ENCODE results near the gene ATP9A.
"Not testable (repeated sequence)": the region's sequence is repeated elsewhere in the genome, so short reads cannot be mapped to it uniquely, and the experiment has no call there.

ATP9A gene

DNA sequence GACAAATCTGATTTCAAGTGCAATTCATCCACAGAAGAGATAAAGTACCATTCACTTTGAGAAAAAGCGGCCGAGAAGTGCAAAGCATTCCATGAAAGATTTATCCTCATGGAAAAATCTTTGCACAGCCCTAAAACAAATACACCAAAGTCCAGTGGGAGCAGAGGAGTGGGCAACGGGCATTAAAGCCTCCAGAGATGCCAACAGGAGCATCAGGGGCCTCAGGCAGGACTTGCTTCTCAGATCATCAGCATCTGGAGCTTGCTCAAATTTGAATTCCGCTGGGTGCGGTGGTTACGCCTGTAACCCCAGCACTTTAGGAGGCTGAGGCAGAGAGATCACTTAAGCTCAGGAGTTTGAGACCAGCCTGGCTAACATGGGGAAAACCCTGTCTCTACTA, 115.0 kb downstream of the ATP9A start:
- DNase-seq: no peak

GRCh38 chr20:51651921-51652549, 116.2 kb downstream of the ATP9A start:
- DNase-seq: no peak

DNA sequence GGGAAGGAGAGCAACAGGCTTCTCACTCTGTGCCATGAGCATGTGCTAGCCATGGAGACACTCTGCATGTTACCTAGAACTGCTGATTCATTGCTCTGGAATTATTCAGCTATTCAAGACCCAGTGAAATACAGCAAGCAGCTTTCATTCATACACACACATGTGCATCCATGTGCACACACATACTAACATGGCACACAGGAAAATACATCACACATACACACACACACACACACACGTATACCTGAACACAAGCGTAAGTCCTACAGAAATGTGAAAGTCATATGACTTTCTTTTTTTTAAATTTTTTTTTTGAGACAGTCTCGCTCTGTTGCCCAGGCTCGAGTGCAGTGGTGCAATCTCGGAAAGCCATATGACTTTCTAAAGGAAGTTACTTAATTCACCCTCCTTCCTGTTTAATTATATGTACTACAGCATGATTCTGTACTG, 117.5 kb downstream of the ATP9A start:
- peak; percentile 76 for DNase-seq

DNA sequence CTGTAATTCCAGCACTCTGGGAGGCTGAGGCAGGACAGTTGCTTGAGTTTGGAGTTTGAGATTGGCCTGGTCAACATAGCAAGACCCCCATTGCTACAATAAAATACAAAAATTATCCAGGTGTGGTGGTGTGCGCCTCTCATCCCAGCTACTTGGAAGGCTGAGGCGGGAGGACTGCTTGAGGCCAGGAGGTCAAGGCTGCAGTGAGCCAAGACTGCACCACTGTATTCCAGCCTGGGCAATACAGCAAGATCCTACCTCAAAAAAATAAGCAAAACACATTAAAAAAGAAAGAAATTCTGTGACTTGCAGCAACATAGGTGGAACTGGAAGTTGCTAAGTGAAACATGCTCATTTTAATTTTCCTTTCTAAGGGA, 119.6 kb downstream of the ATP9A start:
- DNase-seq: no peak

GRCh38 chr20:51647674-51648570, 120.3 kb downstream of the ATP9A start:
- DNase-seq: no peak

DNA sequence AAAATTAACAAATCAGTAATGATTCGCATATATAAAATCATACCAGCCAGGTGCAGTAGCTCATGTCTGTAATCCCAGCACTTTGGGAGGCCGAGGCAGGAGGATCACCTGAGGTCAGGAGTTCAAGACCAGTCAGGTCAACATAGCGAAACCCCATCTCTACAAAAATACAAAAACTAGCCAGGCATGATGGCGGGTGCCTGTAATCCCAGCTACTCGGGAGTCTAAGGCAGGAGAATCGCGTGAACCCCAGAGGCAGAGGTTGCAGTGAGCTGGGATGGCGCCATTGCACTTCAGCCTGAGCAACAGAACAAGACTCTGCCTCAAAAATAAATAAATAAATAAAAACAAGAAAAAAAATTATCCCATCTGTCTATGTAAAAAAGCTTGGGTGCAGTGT, 124.4 kb downstream of the ATP9A start:
- not testable (repeated sequence) for DNase-seq

- DNase-seq: no peak
These were observed 124.8 kb downstream of the ATP9A start for GRCh38 chr20:51643390-51643789.

GRCh38 chr20:51641866-51642265, 126.3 kb downstream of the ATP9A start:
- DNase-seq: no peak

DNA sequence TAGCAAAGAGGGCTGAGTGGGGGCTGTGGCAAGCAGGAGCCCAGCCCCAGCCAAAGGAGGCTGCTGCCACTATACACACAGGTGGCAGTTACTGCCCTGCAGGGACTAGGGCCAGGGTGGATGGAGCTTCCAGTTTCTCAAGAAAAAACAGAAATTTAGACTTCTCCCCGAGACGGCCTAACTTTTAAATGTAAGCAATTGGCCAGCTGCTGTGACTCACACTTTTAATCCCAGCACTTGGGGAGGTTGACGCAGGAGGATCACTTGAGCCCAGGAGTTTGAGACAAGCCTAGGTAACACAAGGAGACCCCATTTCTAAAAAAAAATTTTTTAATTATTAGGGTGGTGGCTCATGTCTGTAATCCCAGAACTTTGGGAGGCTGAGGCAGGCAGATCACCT, 127.4 kb downstream of the ATP9A start:
- no peak for DNase-seq

GRCh38 chr20:51639206-51639832, 128.9 kb downstream of the ATP9A start:
- DNase-seq: peak; percentile 18

GRCh38 chr20:51637241-51637640, 130.9 kb downstream of the ATP9A start:
- no peak for DNase-seq

GRCh38 chr20:51636123-51636522, 132.1 kb downstream of the ATP9A start:
- peak; percentile 80 for DNase-seq

- DNase-seq: no peak
These were observed 132.5 kb downstream of the ATP9A start for GRCh38 chr20:51635680-51636079.

DNA sequence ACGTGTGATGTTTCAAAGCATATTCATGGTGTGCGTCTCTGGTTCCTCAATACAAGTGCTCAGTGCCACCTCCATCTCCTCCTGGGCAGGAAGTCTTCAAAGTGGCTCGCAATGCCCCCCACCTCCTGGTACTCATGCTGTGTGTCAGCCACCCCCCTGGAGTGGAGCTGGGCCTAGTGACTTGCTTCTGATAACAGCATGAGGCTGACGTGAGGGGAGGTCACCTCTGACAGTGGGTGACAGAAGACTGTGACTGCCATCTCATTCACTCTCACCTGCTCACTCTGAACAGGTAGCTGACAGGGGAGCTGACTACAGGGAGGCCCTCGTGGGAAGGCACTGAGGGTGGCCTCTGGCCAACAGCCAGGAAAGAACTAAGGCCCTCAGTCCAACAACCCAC, 133.3 kb downstream of the ATP9A start:
- DNase-seq: no peak

- DNase-seq: no peak
These were observed 133.9 kb downstream of the ATP9A start for GRCh38 chr20:51634257-51634656.

DNA sequence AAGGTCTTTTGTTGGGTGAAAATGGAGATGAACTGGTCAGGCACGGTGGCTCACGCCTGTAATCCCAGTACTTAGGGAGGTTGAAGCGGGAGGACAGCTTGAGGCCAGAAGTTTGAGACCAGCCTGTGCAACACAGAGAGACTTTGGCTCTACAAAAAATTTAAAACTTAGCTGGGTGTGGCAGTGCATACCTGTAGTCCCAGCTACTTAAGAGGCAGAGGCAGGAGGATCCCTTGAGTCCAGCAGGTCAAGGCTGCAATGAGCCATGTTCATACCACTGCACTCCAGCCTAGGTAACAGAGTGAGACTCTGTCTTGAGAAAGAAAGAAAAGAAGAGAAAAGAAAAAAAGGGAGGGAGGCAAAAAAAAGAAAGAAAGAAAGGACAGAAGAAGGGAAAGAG, 134.8 kb downstream of the ATP9A start:
- no peak for DNase-seq

DNA sequence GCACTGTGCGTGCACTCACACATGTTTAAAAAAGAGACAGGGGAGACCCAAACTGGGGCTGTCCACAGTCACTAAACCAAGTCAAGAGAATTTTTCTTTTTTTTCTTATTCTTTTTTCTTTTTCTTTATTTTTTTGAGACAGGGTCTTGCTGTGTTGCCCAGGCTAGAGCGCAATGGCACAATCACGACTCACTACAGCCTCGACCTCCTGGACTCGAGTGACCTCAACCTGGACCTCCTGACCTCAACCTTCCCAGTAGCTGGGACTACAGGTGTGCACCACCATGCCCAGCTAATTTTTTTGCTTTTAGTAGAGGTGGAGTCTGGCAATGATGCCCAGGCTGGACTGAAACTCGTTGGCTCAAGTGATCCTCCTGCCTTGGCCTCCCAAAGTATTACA, 136.2 kb downstream of the ATP9A start:
- no peak for DNase-seq

DNA sequence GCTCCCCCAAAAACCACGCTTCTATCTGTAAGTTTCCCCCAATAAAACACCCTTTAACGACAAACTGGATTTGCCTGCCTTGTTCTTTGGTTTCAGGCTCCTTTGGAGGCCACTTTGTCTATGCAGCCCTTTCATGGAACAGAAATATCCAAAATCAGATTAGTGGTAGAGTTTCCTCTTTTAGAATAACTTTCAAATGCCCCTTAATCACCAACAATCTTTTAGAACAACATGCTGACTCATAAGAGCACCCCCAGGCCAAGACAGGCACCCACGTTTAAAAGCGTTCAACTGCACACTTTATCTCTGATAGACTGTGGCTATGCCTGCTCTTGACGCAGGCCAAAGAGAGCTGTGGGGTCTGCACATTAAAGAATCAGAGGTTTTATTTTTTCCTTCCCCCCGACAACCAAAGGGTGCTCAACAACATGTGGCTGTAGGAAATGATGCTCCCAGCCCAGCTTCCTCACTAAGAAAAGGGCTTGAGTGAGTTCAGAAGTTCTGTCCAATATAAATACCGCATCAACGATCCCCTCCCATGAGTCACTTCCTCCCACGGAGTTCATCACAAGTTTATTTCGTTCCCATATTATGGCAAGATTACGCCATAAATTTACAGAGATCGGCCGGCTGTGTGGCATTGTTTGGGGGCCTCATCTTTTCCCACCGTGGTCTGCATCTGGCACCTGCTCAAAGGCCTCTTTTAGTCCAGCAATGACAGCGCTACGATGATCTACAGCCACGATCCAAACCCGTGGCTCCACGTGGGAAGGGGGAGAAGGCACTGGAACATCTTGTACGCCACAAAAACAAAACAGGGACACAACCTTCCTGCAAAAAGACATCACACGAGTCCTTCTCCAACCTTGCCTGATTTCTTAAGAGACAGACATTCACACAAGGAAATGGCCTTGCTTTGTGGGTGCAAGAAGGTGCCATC, 136.9 kb downstream of the ATP9A start:
- DNase-seq: peak; percentile 97

DNA sequence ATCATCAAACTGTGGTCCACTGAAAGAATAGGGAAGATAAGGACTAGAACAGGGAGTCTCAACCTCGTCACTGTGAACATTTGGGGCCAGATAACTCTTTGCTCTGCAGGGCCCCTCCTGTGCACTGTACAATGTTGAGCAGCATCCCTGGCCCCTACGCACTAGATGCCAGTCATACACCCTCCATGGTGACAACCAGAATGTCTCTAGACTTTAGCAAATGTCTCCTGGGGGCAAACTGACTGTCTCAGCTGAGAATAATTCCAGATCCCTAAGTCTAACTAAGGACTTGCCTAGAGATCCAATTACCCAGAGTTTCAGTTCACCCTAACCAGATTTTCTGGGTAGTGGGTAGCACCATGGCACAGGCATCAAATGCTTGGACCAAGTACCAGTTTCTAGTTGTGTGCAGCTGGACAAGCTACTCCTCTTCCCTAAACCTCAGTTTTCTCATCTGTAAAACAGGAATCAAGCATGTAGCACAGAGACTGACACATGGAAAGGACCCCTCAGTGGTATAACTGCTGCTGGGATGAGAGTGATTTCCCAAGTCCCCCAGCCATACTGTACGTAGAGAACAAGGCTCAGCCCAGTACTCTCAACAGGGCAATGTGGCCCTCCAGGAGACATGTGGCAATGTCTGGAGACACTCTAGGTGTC, 138.7 kb downstream of the ATP9A start:
- DNase-seq: no peak

GRCh38 chr20:51628533-51629398, 139.4 kb downstream of the ATP9A start:
- DNase-seq: peak; percentile 46

- DNase-seq: no peak
These were observed 140.6 kb downstream of the ATP9A start for GRCh38 chr20:51627586-51627985.

Data from MV-4-11 (cell line).